Nephron (organoid): ENCODE data around the gene CCSER1.

Experiments
- H3K27ac Mint-ChIP-seq, 3 experiments: 2 replicates each; pipeline ENCODE4 v1.8.0; 2020; ENCODE audit warnings: mixed read lengths in 3 of 3, mild to moderate bottlenecking in 2 of 3, moderate library complexity in 1 of 3
- H3K27me3 Mint-ChIP-seq: 2 replicates; pipeline ENCODE4 v1.8.0; 2021; ENCODE audit warnings: low read depth, mild to moderate bottlenecking, moderate library complexity, mixed read lengths
- H3K36me3 Mint-ChIP-seq: 2 replicates; pipeline ENCODE4 v1.8.0; 2020; ENCODE audit warnings: low read depth, mixed read lengths
- H3K4me1 Mint-ChIP-seq: 2 replicates; pipeline ENCODE4 v1.8.0; 2020; ENCODE audit warnings: mixed read lengths
- H3K4me3 Mint-ChIP-seq, 3 experiments: 2 replicates each; pipeline ENCODE4 v1.8.0; 2020; ENCODE audit warnings: mild to moderate bottlenecking in 3 of 3, mixed read lengths in 3 of 3, moderate library complexity in 2 of 3
- H3K9me3 Mint-ChIP-seq: 2 replicates; pipeline ENCODE4 v1.8.0; 2020; ENCODE audit warnings: mixed read lengths
- CTCF ChIP-seq, 3 experiments: fragments of 200-600 bp; sonication (generic); IDR thresholded peaks; one replicate each; pipeline ENCODE4 v1.5.0; 2021; ENCODE audit warnings: antibody characterized with exemption in 3 of 3; ENCODE audit not compliant: unreplicated experiment in 3 of 3

The CCSER1 gene

DNA sequence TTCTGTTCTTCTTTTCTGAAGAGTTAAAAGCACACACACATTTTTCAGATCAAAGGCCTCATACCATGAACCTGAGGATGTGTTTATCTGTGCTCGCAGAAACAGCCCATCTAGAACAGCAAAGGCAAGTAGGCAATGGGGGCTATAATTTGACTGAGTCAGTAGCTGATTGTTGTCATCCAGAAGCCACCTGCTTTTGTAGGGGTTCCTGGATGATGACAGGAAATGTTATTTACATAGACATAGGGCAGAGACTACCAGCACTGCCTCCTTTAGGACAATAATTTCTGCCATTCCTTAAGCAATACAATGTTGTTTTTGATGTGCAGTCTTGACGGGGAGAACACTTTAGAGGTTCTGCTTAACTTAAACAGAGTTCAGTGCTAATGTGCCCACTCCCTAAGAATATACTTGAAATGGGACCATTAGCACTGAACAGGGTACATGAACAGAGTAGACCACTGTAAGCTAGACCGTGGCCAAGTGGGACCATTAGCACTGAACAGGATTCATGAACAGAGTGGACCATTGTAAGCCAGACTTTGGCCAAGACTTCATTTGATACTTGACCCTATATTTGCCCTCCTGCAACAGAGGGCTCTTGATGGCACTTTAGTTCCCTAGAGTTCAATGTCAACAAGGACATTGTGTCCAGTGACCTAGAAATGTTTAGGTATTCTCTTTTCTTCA lies 42.8 kb upstream of the CCSER1 start:
- H3K4me1 Mint-ChIP-seq, result no peaks in the 10 kb centered on the region
- H3K9me3 Mint-ChIP-seq, result no peaks in the 10 kb centered on the region
- no peak overlapping the region for H3K27ac Mint-ChIP-seq
- no peaks in the 10 kb centered on the region for H3K27me3 Mint-ChIP-seq
- no peak for TF ChIP-seq CTCF (IDR thresholded peaks at IDR 0.05; ENCODE audit: unreplicated experiment in 3 of 3)
- no peak overlapping the region for H3K4me3 Mint-ChIP-seq
- H3K36me3 Mint-ChIP-seq, result no peaks in the 10 kb centered on the region

GRCh38 chr4:90084967-90085295 lies 42.3 kb upstream of the CCSER1 start:
- Mint-ChIP-seq H3K27ac (no peak overlapping the region), H3K4me3 (no peak overlapping the region), H3K4me1 (no peaks in the 10 kb centered on the region), H3K36me3 (no peaks in the 10 kb centered on the region), H3K27me3 (no peaks in the 10 kb centered on the region), H3K9me3 (no peaks in the 10 kb centered on the region)
- no peak for TF ChIP-seq CTCF (IDR thresholded peaks at IDR 0.05; ENCODE audit: unreplicated experiment in 3 of 3)

GRCh38 chr4:90093526-90093925 lies 33.7 kb upstream of the CCSER1 start:
- Mint-ChIP-seq H3K4me1 (no peaks in the 10 kb centered on the region), H3K27me3 (no peaks in the 10 kb centered on the region), H3K36me3 (no peaks in the 10 kb centered on the region), H3K27ac (no peak overlapping the region), H3K4me3 (no peak overlapping the region), H3K9me3 (no peaks in the 10 kb centered on the region)
- no peak for TF ChIP-seq CTCF (IDR thresholded peaks at IDR 0.05; ENCODE audit: unreplicated experiment in 3 of 3)

DNA sequence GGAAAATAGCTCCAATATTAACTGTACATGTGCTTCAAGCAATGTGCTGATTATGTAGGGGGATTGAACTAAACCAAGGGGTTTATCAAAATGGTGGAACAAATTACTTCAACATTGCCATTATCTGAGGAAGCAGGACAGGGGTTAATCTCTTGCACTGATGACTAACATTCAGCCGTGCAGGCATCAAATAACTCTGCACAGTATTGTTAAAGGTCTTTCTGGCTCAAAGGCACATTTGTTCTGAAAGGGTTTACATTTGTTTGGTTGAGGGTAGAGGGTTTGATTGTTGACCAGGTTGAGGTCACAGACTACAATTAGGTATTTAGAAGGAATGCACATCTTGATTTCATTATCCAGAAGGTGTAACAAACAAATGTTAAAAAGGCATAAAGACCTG lies 32.2 kb upstream of the CCSER1 start:
- H3K4me1 Mint-ChIP-seq, result no peaks in the 10 kb centered on the region
- no peak for TF ChIP-seq CTCF (IDR thresholded peaks at IDR 0.05; ENCODE audit: unreplicated experiment in 3 of 3)
- no peaks in the 10 kb centered on the region for H3K36me3 Mint-ChIP-seq
- H3K27me3 Mint-ChIP-seq, result no peaks in the 10 kb centered on the region
- no peak overlapping the region for H3K27ac Mint-ChIP-seq
- no peaks in the 10 kb centered on the region for H3K9me3 Mint-ChIP-seq
- H3K4me3 Mint-ChIP-seq, result no peak overlapping the region

GRCh38 chr4:90099812-90100211 lies 27.4 kb upstream of the CCSER1 start:
- TF ChIP-seq CTCF (IDR thresholded peaks at IDR 0.05; ENCODE audit: unreplicated experiment in 3 of 3), result no peak
- H3K27ac Mint-ChIP-seq, result no peak overlapping the region
- H3K4me1 Mint-ChIP-seq, result no peaks in the 10 kb centered on the region
- H3K4me3 Mint-ChIP-seq, result no peak overlapping the region
- no peaks in the 10 kb centered on the region for H3K27me3 Mint-ChIP-seq
- H3K36me3 Mint-ChIP-seq, result no peaks in the 10 kb centered on the region
- H3K9me3 Mint-ChIP-seq, result no peaks in the 10 kb centered on the region

DNA sequence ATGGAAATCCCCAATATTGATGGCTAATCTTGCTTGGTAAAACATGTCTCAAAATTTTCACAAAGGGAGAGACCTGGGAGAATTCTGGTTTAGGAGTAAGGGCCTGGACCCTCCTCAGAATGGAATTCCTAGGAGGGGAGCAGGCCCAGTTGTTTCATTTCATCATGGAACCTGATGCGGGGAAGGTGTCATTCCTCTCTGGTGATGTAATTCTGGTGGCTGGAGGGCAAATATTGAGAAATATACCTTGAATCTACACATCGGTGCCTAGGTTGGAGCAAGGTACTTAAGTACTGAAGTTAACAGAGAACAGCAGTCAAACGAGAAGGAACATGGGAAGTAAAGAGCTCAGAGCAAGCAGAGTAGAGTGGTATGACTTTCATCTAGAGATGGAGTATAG lies 23.2 kb upstream of the CCSER1 start:
- H3K27me3 Mint-ChIP-seq, result peaks cover 4% of the 10 kb centered on the region
- TF ChIP-seq CTCF (IDR thresholded peaks at IDR 0.05; ENCODE audit: unreplicated experiment in 3 of 3), result no peak
- no peak overlapping the region for H3K4me3 Mint-ChIP-seq
- H3K9me3 Mint-ChIP-seq, result no peaks in the 10 kb centered on the region
- H3K36me3 Mint-ChIP-seq, result no peaks in the 10 kb centered on the region
- no peak overlapping the region for H3K27ac Mint-ChIP-seq
- no peaks in the 10 kb centered on the region for H3K4me1 Mint-ChIP-seq
